Spleen (tissue), 7 donors: ENCODE results near the gene SEPTIN10.

ENCODE experiments used
- CTCF ChIP-seq, 11 experiments: fragments of 200-600 bp in 7 of 11; fragments of 450-650 bp in 4 of 11; sonication (generic) in 4 of 11; IDR thresholded peaks in 8 of 11; conservative IDR thresholded peaks in 3 of 11; 1 replicate in 7 of 11; 2 replicates in 4 of 11; pipeline versions ENCODE4 v1.4.0 to v1.8.0; 2016 to 2021; ENCODE audit warnings: antibody characterized with exemption in 11 of 11, inconsistent platforms in 4 of 11, mild to moderate bottlenecking in 1 of 11
- POLR2A ChIP-seq, 3 donors: fragments of 450-650 bp; IDR thresholded peaks; one replicate each; pipeline ENCODE4 v1.5.1; 2017; ENCODE audit warnings: antibody characterized with exemption in 3 of 3, mild to moderate bottlenecking in 1 of 3
- POLR2AphosphoS5 ChIP-seq, 3 donors: sonication (generic); formaldehyde crosslinking; IDR thresholded peaks; one replicate each; pipeline ENCODE4 v1.5.1; 2017; ENCODE audit warnings: antibody characterized with exemption in 3 of 3
- donor health status: DM: no; HTN: no; CAD: no; lungs with moderate emphysema.
- donor health status: DM: no; HTN: no; CAD: no.
- donor health status: DM: no; HTN: no; CAD: no.

- no peak for TF ChIP-seq CTCF (IDR thresholded peaks at IDR 0.05 in 8 of 11, conservative IDR thresholded peaks at IDR 0.05 in 3 of 11)
- TF ChIP-seq POLR2A (IDR thresholded peaks at IDR 0.05), result no peak
- no peak for TF ChIP-seq POLR2AphosphoS5 (IDR thresholded peaks at IDR 0.05)
Observed at GRCh38 chr2:109508556-109508955, 105.2 kb downstream of the SEPTIN10 start.
